NCI-H345 treated with DMSO at 0.1 percent for 48 hours (cell line): ENCODE data around the gene DBET.
"Not testable (repeated sequence)": the region's sequence is repeated elsewhere in the genome, so short reads cannot be mapped to it uniquely, and the experiment has no call there.

Experiments
- DNase-seq: peaks from one replicate; lab custom pipeline; 2025; ENCODE audit not compliant: unreplicated experiment; lab: John Stamatoyannopoulos, UW

Gene DBET

DNA sequence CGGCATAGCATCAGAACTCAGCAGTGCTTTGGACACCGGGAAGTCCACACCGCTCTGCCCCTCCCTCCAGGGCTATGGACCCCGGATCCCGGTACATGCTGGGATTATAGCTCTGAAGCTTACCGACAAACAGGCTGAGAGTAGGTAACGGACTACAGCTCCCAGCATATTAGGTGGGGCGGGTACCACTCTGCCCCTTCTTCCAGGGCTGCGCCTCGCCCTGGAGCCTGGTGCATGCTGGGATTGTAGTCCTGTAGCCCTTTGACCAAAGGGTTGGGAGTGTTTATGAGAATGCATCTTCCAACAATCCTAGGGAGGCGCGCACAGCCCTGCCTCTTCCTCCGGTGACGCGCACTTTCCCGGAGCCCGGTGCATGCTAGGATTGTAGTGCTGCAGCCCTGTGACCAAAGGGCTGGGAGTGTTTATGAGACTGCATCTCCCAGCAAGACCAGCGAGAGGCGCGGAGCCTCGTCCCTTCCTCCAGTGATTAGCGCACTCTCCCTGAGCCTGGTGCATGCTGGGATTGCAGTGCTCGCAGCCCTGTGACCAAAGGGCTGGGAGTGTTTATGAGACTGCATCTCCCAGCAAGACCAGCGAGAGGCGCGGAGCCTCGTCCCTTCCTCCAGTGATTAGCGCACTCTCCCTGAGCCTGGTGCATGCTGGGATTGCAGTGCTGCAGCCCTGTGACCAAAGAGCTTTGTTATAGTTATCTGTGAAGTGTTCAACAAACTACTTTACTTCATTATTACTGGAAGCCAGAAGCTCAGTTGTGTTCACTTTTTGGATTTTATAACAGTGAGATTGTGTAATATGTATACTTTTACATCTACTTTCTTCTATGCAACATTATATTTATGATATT is 14.7 kb upstream of the DBET start:
- DNase-seq = not testable (repeated sequence)

DNA sequence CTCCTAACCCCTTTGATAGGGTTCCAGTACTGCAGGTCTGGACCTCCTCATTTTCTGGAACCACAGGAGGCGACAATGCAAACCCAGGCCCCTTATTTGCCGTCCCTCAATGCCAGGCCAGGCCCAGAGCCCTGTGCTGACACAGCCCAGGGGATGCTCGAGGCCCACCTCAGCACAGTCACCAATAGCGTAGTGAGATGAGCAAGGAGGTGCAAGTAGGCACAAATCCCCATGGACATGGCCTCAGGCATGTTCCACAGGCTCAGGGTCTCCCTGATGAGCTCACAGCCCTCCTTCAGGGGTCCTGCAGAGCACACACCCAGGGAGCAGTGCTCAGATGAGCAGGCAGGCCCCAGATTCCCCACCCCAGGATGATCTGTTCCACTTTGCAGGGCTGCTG is 5.3 kb upstream of the DBET start:
- not testable (repeated sequence) for DNase-seq

DNA sequence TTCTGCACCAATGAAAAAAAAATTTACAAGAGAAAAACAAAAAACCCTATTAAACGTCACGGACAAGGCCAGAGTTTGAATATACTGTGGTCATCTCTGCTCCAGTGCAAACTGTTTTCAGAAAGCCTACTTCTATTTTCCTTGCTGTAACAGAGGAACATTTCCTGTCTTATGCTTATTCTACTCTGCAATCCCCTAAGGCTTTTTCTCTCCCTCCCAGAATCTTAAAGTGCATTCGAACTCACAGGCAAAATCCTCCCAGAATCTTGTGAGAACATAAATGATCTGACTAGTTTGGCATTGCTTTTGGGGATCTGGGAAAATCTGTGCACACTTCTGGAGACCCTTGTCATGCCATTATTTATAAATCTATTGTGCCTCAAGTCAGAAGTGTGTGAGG is 503 bp downstream of the DBET start:
- DNase-seq = not testable (repeated sequence)

GRCh38 chr4:190068351-190068750 is 4.0 kb downstream of the DBET start:
- not testable (repeated sequence) for DNase-seq

DNA sequence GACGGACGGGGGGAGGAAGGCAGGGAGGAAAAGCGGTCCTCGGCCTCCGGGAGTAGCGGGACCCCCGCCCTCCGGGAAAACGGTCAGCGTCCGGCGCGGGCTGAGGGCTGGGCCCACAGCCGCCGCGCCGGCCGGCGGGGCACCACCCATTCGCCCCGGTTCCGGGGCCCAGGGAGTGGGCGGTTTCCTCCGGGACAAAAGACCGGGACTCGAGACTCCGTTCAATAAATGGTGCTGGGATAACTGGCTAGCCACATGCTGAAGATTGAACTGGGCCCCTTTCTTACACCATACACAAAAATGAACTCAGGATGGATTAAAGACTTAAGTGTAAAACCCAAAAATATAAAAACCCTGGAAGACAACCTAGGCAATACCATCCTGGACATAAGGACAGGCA is 28.8 kb downstream of the DBET start:
- DNase-seq = not testable (repeated sequence)

- not testable (repeated sequence) for DNase-seq
Measured at GRCh38 chr4:190094031-190094430, 29.7 kb downstream of the DBET start.

GRCh38 chr4:190095335-190095734 is 31.0 kb downstream of the DBET start:
- DNase-seq = not testable (repeated sequence)

- not testable (repeated sequence) for DNase-seq
Measured at GRCh38 chr4:190099605-190100004, 35.3 kb downstream of the DBET start.

- not testable (repeated sequence) for DNase-seq
Measured at GRCh38 chr4:190101525-190101924, 37.2 kb downstream of the DBET start.

- not testable (repeated sequence) for DNase-seq
Measured at GRCh38 chr4:190106191-190106590, 41.9 kb downstream of the DBET start.

DNA sequence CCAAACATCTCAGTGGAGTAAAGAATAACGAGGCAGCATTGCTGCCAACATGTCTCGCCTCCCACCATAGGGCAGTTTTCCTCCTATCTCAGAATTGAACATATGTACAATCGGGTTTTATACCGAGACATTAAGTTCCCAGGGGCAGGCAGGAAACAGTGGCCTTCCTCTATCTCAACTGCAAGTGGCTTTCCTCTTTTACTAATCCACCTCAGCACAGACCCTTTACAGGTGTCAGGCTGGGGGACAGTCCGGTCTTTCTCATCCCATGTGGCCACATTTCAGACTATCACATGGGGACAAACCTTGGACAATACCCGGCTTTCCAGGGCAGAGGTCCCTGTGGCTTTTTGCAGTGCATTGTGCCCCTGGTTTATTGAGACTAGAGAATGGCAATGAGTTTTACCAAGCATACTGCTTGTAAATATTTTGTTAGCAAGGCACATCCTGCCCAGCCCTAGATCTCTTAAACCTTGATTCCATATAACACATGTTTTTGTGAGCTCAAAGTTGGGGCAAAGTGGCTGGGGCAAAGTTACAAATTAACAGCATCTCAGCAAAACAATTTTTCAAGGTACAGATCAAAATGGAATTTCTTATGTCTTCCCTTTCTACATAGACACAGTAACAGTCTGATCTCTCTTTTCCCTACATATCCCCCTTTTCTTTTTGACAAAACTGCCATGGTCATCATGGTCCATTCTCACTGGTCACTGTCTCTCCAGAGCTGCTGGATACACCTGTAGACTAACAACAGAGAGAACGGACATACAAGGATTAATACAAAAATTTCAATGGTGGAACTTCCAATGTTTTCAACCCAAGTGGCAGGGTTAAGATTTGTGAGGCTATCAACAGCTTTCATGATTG is 42.5 kb downstream of the DBET start:
- DNase-seq = not testable (repeated sequence)

DNA sequence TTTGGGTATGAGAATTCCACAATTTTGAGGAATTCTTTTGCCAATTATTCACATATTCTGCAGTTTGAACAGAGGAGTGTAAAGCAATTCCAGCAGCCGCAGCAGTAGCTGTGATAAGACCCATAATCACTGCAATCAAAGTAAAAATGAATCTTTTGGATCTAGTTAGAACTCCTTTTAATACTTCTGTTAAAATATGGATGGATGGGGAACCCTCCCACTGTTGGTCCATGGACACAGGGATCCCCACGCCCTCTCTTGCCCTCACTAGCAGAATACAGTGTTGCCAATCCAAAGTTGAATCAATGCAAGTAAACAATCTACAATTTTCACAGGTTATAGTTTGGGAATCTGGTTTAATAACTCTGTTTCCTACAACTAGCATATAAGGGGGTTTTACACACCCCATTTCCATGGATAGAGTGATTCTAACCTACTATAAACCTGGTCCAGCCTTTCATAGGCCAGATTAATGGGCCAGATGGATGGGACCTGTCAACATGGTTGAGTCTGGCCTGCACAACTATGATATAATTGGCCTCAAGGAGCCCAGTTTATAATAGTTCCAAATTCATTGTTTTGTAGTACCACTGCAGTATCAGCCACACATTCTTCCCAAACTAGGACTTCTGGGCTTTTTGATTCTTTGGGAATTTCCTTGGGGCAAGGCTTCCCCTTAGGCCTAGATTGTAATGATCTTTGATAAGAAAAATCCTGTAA is 43.6 kb downstream of the DBET start:
- not testable (repeated sequence) for DNase-seq

DNA sequence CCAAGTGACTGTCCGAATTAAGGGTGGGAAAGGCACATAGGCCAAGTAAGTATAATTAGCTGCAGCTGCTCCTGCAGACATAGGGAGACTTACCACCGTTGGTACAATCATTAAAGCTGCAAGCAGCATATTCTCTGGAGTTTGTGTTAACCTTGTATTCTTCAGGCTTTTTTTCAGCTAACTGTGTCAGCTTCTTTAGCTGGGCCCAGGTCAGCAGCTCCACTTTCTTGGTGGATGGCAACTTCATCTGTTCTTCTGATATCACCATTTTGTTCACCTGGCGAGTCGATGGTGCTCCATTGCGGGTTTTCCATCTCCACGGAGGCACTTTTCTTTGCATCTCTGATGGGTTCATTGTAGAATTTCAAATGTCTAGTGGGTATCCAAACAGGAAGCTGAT is 44.5 kb downstream of the DBET start:
- DNase-seq = not testable (repeated sequence)

DNA sequence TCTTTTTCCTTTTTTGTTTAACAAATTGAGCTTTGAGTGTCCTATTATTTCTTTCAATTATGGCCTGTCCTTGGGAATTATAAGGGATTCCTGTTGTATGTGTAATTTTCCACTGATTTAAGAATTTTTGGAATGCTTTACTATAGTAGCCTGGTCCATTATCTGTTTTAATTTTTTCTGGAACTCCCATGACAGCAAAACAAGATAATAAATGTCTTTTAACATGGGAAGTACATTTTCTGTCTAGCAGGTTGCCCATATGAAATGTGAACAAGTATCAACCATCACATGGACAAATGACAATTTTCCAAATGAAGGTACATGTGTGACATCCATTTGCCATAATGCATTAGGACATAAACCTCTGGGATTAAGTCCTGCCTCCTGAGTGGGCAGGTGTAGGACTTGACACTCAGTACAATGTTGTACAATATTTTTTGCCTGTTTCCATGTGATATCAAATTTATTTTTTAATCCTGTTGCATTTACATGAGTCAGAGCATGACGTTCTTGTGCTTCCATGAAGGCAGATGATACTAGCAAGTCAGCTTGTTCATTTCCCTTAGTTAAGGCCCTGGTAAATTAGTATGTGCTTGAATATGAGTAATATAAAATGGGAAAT is 45.2 kb downstream of the DBET start:
- not testable (repeated sequence) for DNase-seq

DNA sequence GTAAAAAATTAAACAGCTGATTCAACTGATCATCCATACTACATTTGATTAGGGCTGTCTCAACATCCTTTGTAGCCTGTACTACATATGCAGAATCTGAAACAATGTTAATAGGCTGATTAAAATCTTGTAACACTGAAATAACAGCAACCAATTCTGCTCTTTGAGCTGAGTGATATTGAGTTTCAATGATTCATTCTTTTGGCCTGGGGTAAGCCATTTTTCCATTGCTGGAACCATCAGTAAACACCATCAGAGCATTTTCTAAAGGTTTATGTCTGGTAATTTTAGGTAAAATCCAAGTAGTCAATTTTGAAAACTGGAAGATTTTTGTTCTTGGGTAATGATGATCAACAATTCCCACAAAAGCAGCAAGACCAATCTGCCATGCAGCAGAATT is 45.7 kb downstream of the DBET start:
- DNase-seq = not testable (repeated sequence)

GRCh38 chr4:190110570-190111295 is 46.4 kb downstream of the DBET start:
- not testable (repeated sequence) for DNase-seq

DNA sequence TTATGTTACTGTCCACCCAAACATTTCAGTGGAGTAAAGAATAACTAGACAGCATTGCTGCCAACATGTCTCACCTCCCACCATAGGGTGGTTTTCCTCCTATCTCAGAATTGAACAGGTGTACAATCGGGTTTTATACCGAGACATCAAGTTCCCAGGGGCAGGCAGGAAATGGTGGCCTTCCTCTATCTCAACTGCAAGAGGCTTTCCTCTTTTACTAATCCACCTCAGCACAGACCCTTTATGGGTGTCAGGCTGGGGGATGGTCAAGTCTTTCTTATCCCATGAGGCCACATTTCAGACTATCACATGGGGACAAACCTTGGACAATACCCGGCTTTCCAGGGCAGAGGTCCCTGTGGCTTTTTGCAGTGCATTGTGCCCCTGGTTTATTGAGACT is 48.6 kb downstream of the DBET start:
- not testable (repeated sequence) for DNase-seq

DNA sequence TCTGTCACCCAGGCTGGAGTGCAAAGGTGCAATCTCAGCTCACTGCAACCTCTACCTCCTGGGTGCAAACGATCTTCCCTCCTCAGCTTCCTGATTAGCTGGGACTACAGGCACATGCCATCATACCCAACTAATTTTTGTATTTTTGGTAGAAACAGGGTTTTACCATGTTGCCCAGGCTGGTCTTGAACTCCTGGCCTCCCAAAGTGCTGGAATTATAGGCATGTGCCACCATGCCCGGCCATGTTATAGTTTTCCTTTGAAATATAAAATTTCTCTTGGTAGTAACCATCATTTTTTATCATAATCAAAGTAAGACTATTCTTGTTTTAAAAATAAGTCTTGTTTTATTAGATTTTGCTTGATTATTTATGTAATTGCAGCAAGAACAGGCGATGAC is 50.7 kb downstream of the DBET start:
- DNase-seq = not testable (repeated sequence)
